ENCODE results near the gene GINS1. TPM values are rescaled to one million over a fixed set of nuclear protein-coding genes. Genes with fewer than 3 reads are reported as not detected.
A peak's percentile ranks its signal among the peaks of the same experiment; 100 is the strongest.

The GINS1 gene
- total and polyA plus RNA-seq, 2 of the 13 experiments (the other 11 are each of a cell fraction or from before 2014, with no cell fraction given), result 14.6 to 59.9 TPM

DNA sequence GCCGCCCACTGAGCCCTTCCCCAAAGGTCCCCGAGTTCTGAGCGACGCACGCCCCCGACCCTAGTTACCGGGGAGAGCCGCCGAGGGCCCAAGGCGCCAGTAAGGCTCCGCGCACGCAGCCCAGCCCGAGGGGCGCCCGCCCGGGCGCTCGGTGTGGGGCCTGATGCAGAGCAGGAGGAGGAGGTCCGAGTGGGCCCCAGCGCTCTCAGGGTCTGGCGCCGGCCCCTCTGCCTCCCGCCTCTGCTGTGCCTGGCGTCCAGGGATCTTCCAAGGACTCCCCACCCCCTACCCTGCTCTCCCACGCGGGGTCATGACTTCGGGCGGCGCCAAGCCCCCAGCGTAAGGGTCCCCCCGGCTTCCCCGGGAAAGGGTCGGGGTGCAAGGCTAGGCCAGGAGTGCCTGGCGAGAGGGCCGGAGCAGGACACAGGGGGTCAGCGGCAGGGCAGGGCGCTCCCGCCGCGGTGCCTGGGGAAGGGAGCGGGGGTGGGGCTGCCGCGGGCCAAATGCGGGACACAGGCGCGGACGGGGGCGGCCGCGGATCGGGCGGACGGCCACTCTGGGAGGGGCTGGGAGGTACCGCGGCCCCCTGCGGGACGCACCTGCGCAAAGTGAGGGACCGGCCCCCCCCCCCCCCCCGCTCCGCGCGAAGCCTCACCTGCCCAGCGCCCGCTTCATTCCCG is 17.5 kb upstream of the GINS1 start (continued):
- TF ChIP-seq, protein P1, sequence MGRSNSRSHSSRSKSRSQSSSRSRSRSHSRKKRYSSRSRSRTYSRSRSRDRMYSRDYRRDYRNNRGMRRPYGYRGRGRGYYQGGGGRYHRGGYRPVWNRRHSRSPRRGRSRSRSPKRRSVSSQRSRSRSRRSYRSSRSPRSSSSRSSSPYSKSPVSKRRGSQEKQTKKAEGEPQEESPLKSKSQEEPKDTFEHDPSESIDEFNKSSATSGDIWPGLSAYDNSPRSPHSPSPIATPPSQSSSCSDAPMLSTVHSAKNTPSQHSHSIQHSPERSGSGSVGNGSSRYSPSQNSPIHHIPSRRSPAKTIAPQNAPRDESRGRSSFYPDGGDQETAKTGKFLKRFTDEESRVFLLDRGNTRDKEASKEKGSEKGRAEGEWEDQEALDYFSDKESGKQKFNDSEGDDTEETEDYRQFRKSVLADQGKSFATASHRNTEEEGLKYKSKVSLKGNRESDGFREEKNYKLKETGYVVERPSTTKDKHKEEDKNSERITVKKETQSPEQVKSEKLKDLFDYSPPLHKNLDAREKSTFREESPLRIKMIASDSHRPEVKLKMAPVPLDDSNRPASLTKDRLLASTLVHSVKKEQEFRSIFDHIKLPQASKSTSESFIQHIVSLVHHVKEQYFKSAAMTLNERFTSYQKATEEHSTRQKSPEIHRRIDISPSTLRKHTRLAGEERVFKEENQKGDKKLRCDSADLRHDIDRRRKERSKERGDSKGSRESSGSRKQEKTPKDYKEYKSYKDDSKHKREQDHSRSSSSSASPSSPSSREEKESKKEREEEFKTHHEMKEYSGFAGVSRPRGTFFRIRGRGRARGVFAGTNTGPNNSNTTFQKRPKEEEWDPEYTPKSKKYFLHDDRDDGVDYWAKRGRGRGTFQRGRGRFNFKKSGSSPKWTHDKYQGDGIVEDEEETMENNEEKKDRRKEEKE (IDR thresholded peaks at IDR 0.05), result no peak
- TF ChIP-seq BRD4 (CRISPR knock-in tag; IDR thresholded peaks at IDR 0.05) (peak; percentile 68), AGO1 (IDR thresholded peaks at IDR 0.05; ENCODE audit: low read depth, low read length, poor library complexity, severe bottlenecking) (peak; percentile 81), CCDC6 (CRISPR knock-in tag; IDR thresholded peaks at IDR 0.05) (no peak), ZBTB1 (CRISPR knock-in tag; IDR thresholded peaks at IDR 0.05; ENCODE audit: borderline replicate concordance) (peak; percentile 33; the same call in 1 of the 2 replicates), POLR2AphosphoS5 (IDR thresholded peaks at IDR 0.05; ENCODE audit: low read depth, low read length) (no peak), KAT2B (IDR thresholded peaks at IDR 0.05; ENCODE audit: borderline replicate concordance, low read depth, low read length) (no peak), HDAC2 (CRISPR knock-in tag; IDR thresholded peaks at IDR 0.05) (peak; percentile 27; the same call in 1 of the 2 replicates), CC2D1A (CRISPR knock-in tag; IDR thresholded peaks at IDR 0.05) (0 out of 2 replicates have a peak, but pooled peaks have one; percentile 54), PTBP1 (IDR thresholded peaks at IDR 0.05; ENCODE audit: low read depth, low read length, poor library complexity, severe bottlenecking) (peak; percentile 25), ZNF781 (CRISPR knock-in tag; IDR thresholded peaks at IDR 0.05; ENCODE audit: borderline replicate concordance, not compliant biosample characterization) (peak; percentile 87), ZNF230 (CRISPR knock-in tag; IDR thresholded peaks at IDR 0.05) (peak; percentile 22; the same call in 1 of the 2 replicates), EP300 (IDR thresholded peaks at IDR 0.05; ENCODE audit: low read depth in 2 of 2, low read length in 2 of 2) (no peak), EP300 (CRISPR knock-in tag; IDR thresholded peaks at IDR 0.05; ENCODE audit: borderline replicate concordance) (peak; percentile 12; the same call in 1 of the 2 replicates), HES4 (CRISPR knock-in tag; IDR thresholded peaks at IDR 0.05; ENCODE audit: borderline replicate concordance) (peak; percentile 70), ZNF589 (CRISPR knock-in tag; conservative IDR thresholded peaks at IDR 0.05) (0 out of 2 replicates have a peak, but pooled peaks have one; percentile 69), U2AF1 (optimal IDR thresholded peaks at IDR 0.05; ENCODE audit: low read depth, low read length) (no peak), ZSCAN30 (CRISPR knock-in tag; IDR thresholded peaks at IDR 0.05) (no peak), ZNF746 (CRISPR knock-in tag; IDR thresholded peaks at IDR 0.05) (peak; percentile 62), ZBTB21 (CRISPR knock-in tag; IDR thresholded peaks at IDR 0.05) (no peak), ZNF124 (CRISPR knock-in tag; IDR thresholded peaks at IDR 0.05) (no peak), KDM5A (IDR thresholded peaks at IDR 0.05; ENCODE audit: borderline replicate concordance, low read length) (peak; percentile 73), NFKB2 (CRISPR knock-in tag; IDR thresholded peaks at IDR 0.05; ENCODE audit: borderline replicate concordance) (peak; percentile 71; the same call in 1 of the 2 replicates)
- TF ChIP-seq, protein P2, sequence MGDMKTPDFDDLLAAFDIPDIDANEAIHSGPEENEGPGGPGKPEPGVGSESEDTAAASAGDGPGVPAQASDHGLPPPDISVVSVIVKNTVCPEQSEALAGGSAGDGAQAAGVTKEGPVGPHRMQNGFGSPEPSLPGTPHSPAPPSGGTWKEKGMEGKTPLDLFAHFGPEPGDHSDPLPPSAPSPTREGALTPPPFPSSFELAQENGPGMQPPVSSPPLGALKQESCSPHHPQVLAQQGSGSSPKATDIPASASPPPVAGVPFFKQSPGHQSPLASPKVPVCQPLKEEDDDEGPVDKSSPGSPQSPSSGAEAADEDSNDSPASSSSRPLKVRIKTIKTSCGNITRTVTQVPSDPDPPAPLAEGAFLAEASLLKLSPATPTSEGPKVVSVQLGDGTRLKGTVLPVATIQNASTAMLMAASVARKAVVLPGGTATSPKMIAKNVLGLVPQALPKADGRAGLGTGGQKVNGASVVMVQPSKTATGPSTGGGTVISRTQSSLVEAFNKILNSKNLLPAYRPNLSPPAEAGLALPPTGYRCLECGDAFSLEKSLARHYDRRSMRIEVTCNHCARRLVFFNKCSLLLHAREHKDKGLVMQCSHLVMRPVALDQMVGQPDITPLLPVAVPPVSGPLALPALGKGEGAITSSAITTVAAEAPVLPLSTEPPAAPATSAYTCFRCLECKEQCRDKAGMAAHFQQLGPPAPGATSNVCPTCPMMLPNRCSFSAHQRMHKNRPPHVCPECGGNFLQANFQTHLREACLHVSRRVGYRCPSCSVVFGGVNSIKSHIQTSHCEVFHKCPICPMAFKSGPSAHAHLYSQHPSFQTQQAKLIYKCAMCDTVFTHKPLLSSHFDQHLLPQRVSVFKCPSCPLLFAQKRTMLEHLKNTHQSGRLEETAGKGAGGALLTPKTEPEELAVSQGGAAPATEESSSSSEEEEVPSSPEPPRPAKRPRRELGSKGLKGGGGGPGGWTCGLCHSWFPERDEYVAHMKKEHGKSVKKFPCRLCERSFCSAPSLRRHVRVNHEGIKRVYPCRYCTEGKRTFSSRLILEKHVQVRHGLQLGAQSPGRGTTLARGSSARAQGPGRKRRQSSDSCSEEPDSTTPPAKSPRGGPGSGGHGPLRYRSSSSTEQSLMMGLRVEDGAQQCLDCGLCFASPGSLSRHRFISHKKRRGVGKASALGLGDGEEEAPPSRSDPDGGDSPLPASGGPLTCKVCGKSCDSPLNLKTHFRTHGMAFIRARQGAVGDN (CRISPR knock-in tag; IDR thresholded peaks at IDR 0.05), result peak; percentile 81; the same call in 1 of the 2 replicates

All from HepG2 (cell line).